Spleen (tissue), 11 donors: ENCODE results near the gene TJP3. TPM values are rescaled to one million over a fixed set of nuclear protein-coding genes. Genes with fewer than 3 reads are reported as not detected.

ENCODE experiments used
- DNase-seq: peaks from one replicate; pipeline ENCODE4 v3.0.0-alpha.2; 2020
- H3K27ac ChIP-seq, 8 donors: fragments of 200-600 bp; sonication (generic) in 7 of 8; 1 replicate in 4 of 8; 2 replicates in 4 of 8; pipeline versions ENCODE4 v1.5.0 to v1.8.0; 2016 to 2021; ENCODE audit warnings: inconsistent platforms in 4 of 8, mild to moderate bottlenecking in 4 of 8, moderate library complexity in 1 of 8
- H3K27me3 ChIP-seq, 7 donors: fragments of 200-600 bp; sonication (generic) in 6 of 7; replicated peaks in 1 of 7; 1 replicate in 4 of 7; 2 replicates in 3 of 7; pipeline versions ENCODE4 v1.5.0 to v1.8.0; 2016 to 2021; ENCODE audit warnings: inconsistent platforms in 3 of 7, mild to moderate bottlenecking in 1 of 7
- H3K36me3 ChIP-seq, 6 donors: fragments of 200-600 bp; sonication (generic) in 5 of 6; 1 replicate in 4 of 6; 2 replicates in 2 of 6; pipeline versions ENCODE4 v1.5.0 to v1.8.0; 2016 to 2021; ENCODE audit warnings: inconsistent platforms in 2 of 6
- H3K4me1 ChIP-seq, 6 donors: fragments of 200-600 bp; sonication (generic) in 5 of 6; 1 replicate in 3 of 6; 2 replicates in 3 of 6; pipeline versions ENCODE4 v1.5.0 to v1.8.0; 2016 to 2021; ENCODE audit warnings: inconsistent platforms in 3 of 6
- H3K4me3 ChIP-seq, 8 donors: fragments of 200-600 bp; sonication (generic) in 7 of 8; 1 replicate in 4 of 8; 2 replicates in 4 of 8; pipeline versions ENCODE4 v1.5.0 to v1.8.0; 2016 to 2021; ENCODE audit warnings: inconsistent platforms in 4 of 8, mild to moderate bottlenecking in 4 of 8, moderate library complexity in 2 of 8
- H3K9me3 ChIP-seq, 8 donors: fragments of 200-600 bp; sonication (generic) in 7 of 8; 1 replicate in 4 of 8; 2 replicates in 4 of 8; pipeline versions ENCODE4 v1.5.0 to v1.8.0; 2016 to 2021; ENCODE audit warnings: inconsistent platforms in 4 of 8
- POLR2A ChIP-seq, 3 donors: fragments of 450-650 bp; IDR thresholded peaks; one replicate each; pipeline ENCODE4 v1.5.1; 2017; ENCODE audit warnings: antibody characterized with exemption in 3 of 3, mild to moderate bottlenecking in 1 of 3
- POLR2AphosphoS5 ChIP-seq, 3 donors: sonication (generic); formaldehyde crosslinking; IDR thresholded peaks; one replicate each; pipeline ENCODE4 v1.5.1; 2017; ENCODE audit warnings: antibody characterized with exemption in 3 of 3
- WGBS, 5 donors: extraction: QIAGEN DNeasy Blood & Tissue Kit in 3 of 5; methylation state at CpG; one replicate each; pipeline versions ENCODE4 v1.1.5 to v1.1.7; 2013 to 2018; 5-methylcytosine and 5-hydroxymethylcytosine counted together
- intact Hi-C: fragments of 100-400 bp; cut with DNase I; formaldehyde crosslinking; loops from one replicate; pipeline ENCODE4 v1.15.0; 2023; ENCODE audit warnings: low total_unique reads
- polyA plus RNA-seq, 3 donors: library from polyadenylated mRNA; stranded (reverse); fragments of 200-250 nt; gene quantifications; one replicate each; pipeline ENCODE4 v1.2.1, GENCODE V29; 2013
- total RNA-seq, 7 donors: library from RNA; depleted of rRNA in 3 of 7; stranded (reverse); fragments of >200 nt in 3 of 7; fragmentation: NEBNext Ultra II Directional in 4 of 7; extraction: Animal tissue kit (Norgen Biotek cat#: 25700) in 4 of 7; gene quantifications; one replicate each; pipeline versions ENCODE4 v1.1.0 to v1.2.1, GENCODE V29; 2016 to 2021
- TF ChIP-seq, protein P1 (sequence below), 11 experiments: fragments of 200-600 bp in 7 of 11; fragments of 450-650 bp in 4 of 11; sonication (generic) in 4 of 11; IDR thresholded peaks in 8 of 11; conservative IDR thresholded peaks in 3 of 11; 1 replicate in 7 of 11; 2 replicates in 4 of 11; pipeline versions ENCODE4 v1.4.0 to v1.8.0; 2016 to 2021; ENCODE audit warnings: antibody characterized with exemption in 11 of 11, inconsistent platforms in 4 of 11, mild to moderate bottlenecking in 1 of 11
- donor health status: healthy with polysubstance abuse.
- donor health status: DM: no; HTN: no; CAD: no; lungs with moderate emphysema.
- donor health status: DM: no; HTN: no; CAD: no.
- donor health status: Bipolar disorder and iron deficiency.
- donor health status: healthy.
- donor health status: DM: no; HTN: no; CAD: no.
- donor health status: DM: yes; HTN: yes; CAD: no.

The TJP3 gene
- total and polyA plus RNA-seq, 10 donors, result 0.39 to 9.0 (median 2.3) TPM

DNA sequence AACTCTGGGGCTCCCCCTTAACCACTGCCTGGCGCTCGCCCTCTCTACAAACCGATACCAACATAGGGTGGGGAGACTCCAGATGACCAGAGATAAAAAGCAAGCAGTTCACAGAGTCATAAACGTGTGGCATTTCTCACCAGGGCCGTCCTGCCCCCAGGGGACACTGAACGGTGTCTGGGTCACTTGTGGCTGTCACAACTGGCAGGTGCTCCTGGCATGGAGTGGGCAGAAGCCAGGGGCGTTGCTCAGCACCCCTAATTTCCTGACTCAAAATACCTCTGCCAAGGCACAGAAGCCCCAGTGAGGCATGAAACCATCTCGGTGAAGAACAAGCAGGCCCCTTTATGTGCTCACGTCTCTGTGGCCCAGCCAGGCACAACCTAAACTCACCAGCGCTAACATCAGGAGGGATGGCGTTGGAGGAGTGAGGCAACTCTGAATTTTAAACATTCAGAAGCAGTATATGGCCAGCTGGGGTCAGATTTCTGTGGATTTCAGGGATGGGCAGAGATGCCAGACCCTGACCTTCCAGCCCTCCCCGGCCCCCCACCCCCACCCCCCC lies 9.7 kb upstream of the TJP3 start:
- Histone ChIP-seq H3K4me3 (peak overlapping the region in 3 of 8 donors; percentile 90 to 94 (median 93)), H3K27ac (peak overlapping the region in 5 of 8 donors; percentile 44 to 89 (median 88)), H3K4me1 (peaks cover 9 to 59% (median 29%) of the 10 kb centered on the region in 6 donors), H3K36me3 (peaks cover 0 to 22% (median 1%) of the 10 kb centered on the region in 6 donors), H3K27me3 (no peaks in the 10 kb centered on the region), H3K9me3 (no peaks in the 10 kb centered on the region)
- whole genome bisulfite sequencing, 5 donors, result 30 to 63% (median 50%) methylated on average over 4 to 12 of the region's 12 CpGs
- TF ChIP-seq POLR2AphosphoS5 (IDR thresholded peaks at IDR 0.05) (no peak), POLR2A (IDR thresholded peaks at IDR 0.05) (no peak)
- TF ChIP-seq, protein P1, sequence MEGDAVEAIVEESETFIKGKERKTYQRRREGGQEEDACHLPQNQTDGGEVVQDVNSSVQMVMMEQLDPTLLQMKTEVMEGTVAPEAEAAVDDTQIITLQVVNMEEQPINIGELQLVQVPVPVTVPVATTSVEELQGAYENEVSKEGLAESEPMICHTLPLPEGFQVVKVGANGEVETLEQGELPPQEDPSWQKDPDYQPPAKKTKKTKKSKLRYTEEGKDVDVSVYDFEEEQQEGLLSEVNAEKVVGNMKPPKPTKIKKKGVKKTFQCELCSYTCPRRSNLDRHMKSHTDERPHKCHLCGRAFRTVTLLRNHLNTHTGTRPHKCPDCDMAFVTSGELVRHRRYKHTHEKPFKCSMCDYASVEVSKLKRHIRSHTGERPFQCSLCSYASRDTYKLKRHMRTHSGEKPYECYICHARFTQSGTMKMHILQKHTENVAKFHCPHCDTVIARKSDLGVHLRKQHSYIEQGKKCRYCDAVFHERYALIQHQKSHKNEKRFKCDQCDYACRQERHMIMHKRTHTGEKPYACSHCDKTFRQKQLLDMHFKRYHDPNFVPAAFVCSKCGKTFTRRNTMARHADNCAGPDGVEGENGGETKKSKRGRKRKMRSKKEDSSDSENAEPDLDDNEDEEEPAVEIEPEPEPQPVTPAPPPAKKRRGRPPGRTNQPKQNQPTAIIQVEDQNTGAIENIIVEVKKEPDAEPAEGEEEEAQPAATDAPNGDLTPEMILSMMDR (IDR thresholded peaks at IDR 0.05 in 8 of 11, conservative IDR thresholded peaks at IDR 0.05 in 3 of 11), result no peak
- DNase-seq, result no peak
- intact Hi-C loops, result loop anchor here (2.0 kb wide), 1 partner anchor 34 kb away; no protein-coding TSS in a partner anchor

DNA sequence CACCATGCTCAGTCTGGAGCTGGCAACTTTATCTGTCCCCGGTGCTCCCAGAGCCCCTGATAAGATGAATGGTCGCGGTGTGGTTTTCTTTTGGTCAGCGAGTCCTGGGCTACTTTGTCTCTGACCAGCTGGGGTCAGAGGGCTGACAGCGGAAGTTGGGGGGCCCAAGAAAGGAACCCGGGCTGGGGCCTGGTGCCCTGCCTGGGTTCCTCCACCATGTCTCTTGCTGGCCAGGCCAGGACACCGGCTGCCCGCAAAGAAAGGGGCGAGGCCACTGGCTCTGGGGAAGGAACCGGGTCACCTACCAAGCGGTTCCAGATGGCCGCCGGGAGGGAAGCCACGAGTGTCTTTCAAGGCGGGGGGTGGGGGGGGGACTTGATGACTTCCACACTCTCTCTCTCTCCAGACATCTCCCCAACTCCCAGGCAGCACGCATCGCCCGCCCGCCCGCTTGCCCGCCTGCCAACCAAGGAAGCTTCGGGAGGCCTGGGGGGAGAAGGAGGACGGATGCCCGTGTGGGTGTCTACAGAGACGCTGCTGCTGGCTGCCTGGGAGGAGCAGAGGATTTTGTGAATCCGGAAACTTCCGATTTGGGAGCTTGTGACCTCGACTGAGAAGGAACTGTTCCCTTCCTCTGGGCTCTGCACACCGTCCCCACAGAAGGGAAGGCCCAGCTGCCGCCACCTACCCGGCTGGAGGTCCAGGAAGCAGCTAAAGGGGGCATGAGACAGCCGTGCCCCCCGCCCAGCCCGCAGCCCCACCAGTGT lies 9.0 kb upstream of the TJP3 start:
- Histone ChIP-seq H3K9me3 (no peaks in the 10 kb centered on the region), H3K4me1 (peaks cover 9 to 56% (median 28%) of the 10 kb centered on the region in 6 donors), H3K4me3 (peak overlapping the region; percentile 60 to 94 (median 74)), H3K27ac (peak overlapping the region; percentile 35 to 89 (median 82)), H3K27me3 (peaks cover 0 to 5% (median 0%) of the 10 kb centered on the region in 7 donors), H3K36me3 (peaks cover 0 to 21% (median 1%) of the 10 kb centered on the region in 6 donors)
- intact Hi-C loops, result loop anchor here (2.0 kb wide), 1 partner anchor 34 kb away; no protein-coding TSS in a partner anchor
- DNase-seq, result peak; percentile 81
- 6 to 11% (median 7%) methylated on average over 25 to 34 of the region's 34 CpGs for WGBS, 5 donors
- TF ChIP-seq, protein P1 (IDR thresholded peaks at IDR 0.05 in 8 of 11, conservative IDR thresholded peaks at IDR 0.05 in 3 of 11), result no peak
- TF ChIP-seq POLR2A (IDR thresholded peaks at IDR 0.05), result no peak
- peak; percentile 33 to 67 (median 51) for TF ChIP-seq POLR2AphosphoS5 (IDR thresholded peaks at IDR 0.05)

DNA sequence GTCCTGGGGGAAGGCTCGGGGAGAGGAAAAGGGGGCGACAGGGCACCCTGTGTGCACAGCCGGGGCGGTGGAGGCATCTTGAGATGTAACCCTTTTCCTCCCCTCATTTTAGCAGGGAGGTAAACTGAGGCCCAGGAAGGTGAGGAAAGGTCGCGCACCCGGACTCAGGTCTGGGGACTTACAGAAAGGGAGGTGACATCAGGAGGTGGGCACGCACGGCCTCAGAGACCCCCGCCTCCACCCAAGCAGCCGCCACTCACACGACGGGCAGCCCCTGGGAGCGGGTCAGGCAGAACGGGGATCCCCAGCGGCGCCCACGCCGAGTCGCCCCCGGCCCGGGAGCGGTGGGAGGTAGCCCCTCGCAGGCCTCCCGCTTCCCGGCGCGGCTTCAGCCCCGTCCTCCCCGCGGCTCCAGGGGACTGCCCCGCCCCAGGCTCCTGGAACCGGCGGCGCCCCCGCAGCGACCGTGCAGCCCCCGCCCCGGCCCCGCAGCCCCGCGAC lies 8.4 kb upstream of the TJP3 start:
- H3K36me3 ChIP-seq, result peaks cover 0 to 15% (median 1%) of the 10 kb centered on the region in 6 donors
- peak overlapping the region; percentile 60 to 94 (median 74) for H3K4me3 ChIP-seq
- peaks cover 9 to 50% (median 28%) of the 10 kb centered on the region in 6 donors for H3K4me1 ChIP-seq
- H3K9me3 ChIP-seq, result no peaks in the 10 kb centered on the region
- H3K27ac ChIP-seq, result peak overlapping the region; percentile 35 to 89 (median 82)
- peaks cover 0 to 11% (median 0%) of the 10 kb centered on the region in 7 donors for H3K27me3 ChIP-seq
- WGBS, 5 donors, result 0 to 2% (median 1%) methylated on average over 14 to 43 of the region's 43 CpGs
- TF ChIP-seq POLR2AphosphoS5 (IDR thresholded peaks at IDR 0.05), result no peak
- no peak for TF ChIP-seq POLR2A (IDR thresholded peaks at IDR 0.05)
- TF ChIP-seq, protein P1 (IDR thresholded peaks at IDR 0.05 in 8 of 11, conservative IDR thresholded peaks at IDR 0.05 in 3 of 11), result no peak
- intact Hi-C loops, result loop anchor here (2.0 kb wide), 1 partner anchor 35 kb away; no protein-coding TSS in a partner anchor
- no peak for DNase-seq
